T-helper 1 cell treated with Interleukin-12 subunit alpha and Interleukin-12 subunit beta and Interleukin-4 antibody, amounts not matched to agents 30 μg/mL and 1 μg/mL, for 36 hours (primary cell): ENCODE measurements around the gene GTF2H3.

Experiments
- H3K27ac Mint-ChIP-seq: one replicate; pipeline ENCODE4 v1.8.0; 2021; ENCODE audit warnings: mild to moderate bottlenecking, mixed read lengths
- H3K27me3 Mint-ChIP-seq: one replicate; pipeline ENCODE4 v1.8.0; 2021; ENCODE audit warnings: low read depth, mixed read lengths
- H3K36me3 Mint-ChIP-seq: one replicate; pipeline ENCODE4 v1.8.0; 2021; ENCODE audit warnings: low read depth, mixed read lengths
- H3K4me1 Mint-ChIP-seq: one replicate; pipeline ENCODE4 v1.8.0; 2021; ENCODE audit warnings: low read depth, mixed read lengths
- H3K4me3 Mint-ChIP-seq: one replicate; pipeline ENCODE4 v1.8.0; 2021; ENCODE audit warnings: mild to moderate bottlenecking, moderate library complexity, mixed read lengths
- H3K9me3 Mint-ChIP-seq: one replicate; pipeline ENCODE4 v1.8.0; 2021; ENCODE audit warnings: mixed read lengths

Gene GTF2H3

GRCh38 chr12:123614531-123614930 is 19.1 kb upstream of the GTF2H3 start:
- no peak overlapping the region for H3K4me3 Mint-ChIP-seq
- peaks cover 2% of the 10 kb centered on the region for H3K4me1 Mint-ChIP-seq
- peaks cover 56% of the 10 kb centered on the region for H3K36me3 Mint-ChIP-seq
- H3K27ac Mint-ChIP-seq, result no peak overlapping the region
- H3K9me3 Mint-ChIP-seq, result no peaks in the 10 kb centered on the region
- H3K27me3 Mint-ChIP-seq, result no peaks in the 10 kb centered on the region

- H3K27me3 Mint-ChIP-seq, result no peaks in the 10 kb centered on the region
- no peaks in the 10 kb centered on the region for H3K9me3 Mint-ChIP-seq
- no peak overlapping the region for H3K4me3 Mint-ChIP-seq
- H3K4me1 Mint-ChIP-seq, result peaks cover 2% of the 10 kb centered on the region
- peaks cover 64% of the 10 kb centered on the region for H3K36me3 Mint-ChIP-seq
- H3K27ac Mint-ChIP-seq, result no peak overlapping the region
Observed at GRCh38 chr12:123617144-123617543, 16.5 kb upstream of the GTF2H3 start.

GRCh38 chr12:123617580-123617979 is 16.0 kb upstream of the GTF2H3 start:
- Mint-ChIP-seq H3K36me3 (peaks cover 61% of the 10 kb centered on the region), H3K4me3 (no peak overlapping the region), H3K27me3 (no peaks in the 10 kb centered on the region), H3K4me1 (peaks cover 2% of the 10 kb centered on the region), H3K9me3 (no peaks in the 10 kb centered on the region), H3K27ac (no peak overlapping the region)

GRCh38 chr12:123621101-123621500 is 12.5 kb upstream of the GTF2H3 start:
- peaks cover 4% of the 10 kb centered on the region for H3K4me1 Mint-ChIP-seq
- no peak overlapping the region for H3K27ac Mint-ChIP-seq
- peaks cover 57% of the 10 kb centered on the region for H3K36me3 Mint-ChIP-seq
- no peaks in the 10 kb centered on the region for H3K27me3 Mint-ChIP-seq
- no peaks in the 10 kb centered on the region for H3K9me3 Mint-ChIP-seq
- H3K4me3 Mint-ChIP-seq, result no peak overlapping the region

GRCh38 chr12:123621619-123622530 is 11.8 kb upstream of the GTF2H3 start:
- no peaks in the 10 kb centered on the region for H3K9me3 Mint-ChIP-seq
- H3K36me3 Mint-ChIP-seq, result peaks cover 56% of the 10 kb centered on the region
- no peak overlapping the region for H3K4me3 Mint-ChIP-seq
- H3K4me1 Mint-ChIP-seq, result peaks cover 4% of the 10 kb centered on the region
- no peaks in the 10 kb centered on the region for H3K27me3 Mint-ChIP-seq
- no peak overlapping the region for H3K27ac Mint-ChIP-seq

- peak overlapping the region; percentile 99 for H3K4me3 Mint-ChIP-seq
- H3K4me1 Mint-ChIP-seq, result peaks cover 24% of the 10 kb centered on the region
- no peaks in the 10 kb centered on the region for H3K27me3 Mint-ChIP-seq
- peak overlapping the region; percentile 98 for H3K27ac Mint-ChIP-seq
- peaks cover 19% of the 10 kb centered on the region for H3K36me3 Mint-ChIP-seq
- no peaks in the 10 kb centered on the region for H3K9me3 Mint-ChIP-seq
Observed at GRCh38 chr12:123634142-123634561, 523 bp downstream of the GTF2H3 start.

GRCh38 chr12:123643911-123644310 is 10.3 kb downstream of the GTF2H3 start:
- peaks cover 19% of the 10 kb centered on the region for H3K36me3 Mint-ChIP-seq
- no peaks in the 10 kb centered on the region for H3K4me1 Mint-ChIP-seq
- no peaks in the 10 kb centered on the region for H3K27me3 Mint-ChIP-seq
- H3K27ac Mint-ChIP-seq, result no peak overlapping the region
- H3K4me3 Mint-ChIP-seq, result no peak overlapping the region
- no peaks in the 10 kb centered on the region for H3K9me3 Mint-ChIP-seq

GRCh38 chr12:123645380-123645779 is 11.8 kb downstream of the GTF2H3 start:
- no peaks in the 10 kb centered on the region for H3K9me3 Mint-ChIP-seq
- H3K27me3 Mint-ChIP-seq, result no peaks in the 10 kb centered on the region
- no peak overlapping the region for H3K4me3 Mint-ChIP-seq
- peaks cover 16% of the 10 kb centered on the region for H3K36me3 Mint-ChIP-seq
- H3K4me1 Mint-ChIP-seq, result no peaks in the 10 kb centered on the region
- H3K27ac Mint-ChIP-seq, result no peak overlapping the region

GRCh38 chr12:123645878-123646277 is 12.2 kb downstream of the GTF2H3 start:
- H3K4me3 Mint-ChIP-seq, result no peak overlapping the region
- no peaks in the 10 kb centered on the region for H3K9me3 Mint-ChIP-seq
- H3K27me3 Mint-ChIP-seq, result no peaks in the 10 kb centered on the region
- no peak overlapping the region for H3K27ac Mint-ChIP-seq
- peaks cover 19% of the 10 kb centered on the region for H3K36me3 Mint-ChIP-seq
- no peaks in the 10 kb centered on the region for H3K4me1 Mint-ChIP-seq

GRCh38 chr12:123648401-123648800 is 14.8 kb downstream of the GTF2H3 start:
- Mint-ChIP-seq H3K4me1 (no peaks in the 10 kb centered on the region), H3K36me3 (peaks cover 26% of the 10 kb centered on the region), H3K27me3 (no peaks in the 10 kb centered on the region), H3K9me3 (no peaks in the 10 kb centered on the region), H3K4me3 (no peak overlapping the region), H3K27ac (no peak overlapping the region)

GRCh38 chr12:123654129-123654701 is 20.6 kb downstream of the GTF2H3 start:
- Mint-ChIP-seq H3K9me3 (no peaks in the 10 kb centered on the region), H3K36me3 (peaks cover 28% of the 10 kb centered on the region), H3K27ac (no peak overlapping the region), H3K4me1 (peaks cover 8% of the 10 kb centered on the region), H3K27me3 (no peaks in the 10 kb centered on the region), H3K4me3 (no peak overlapping the region)

GRCh38 chr12:123655420-123655819 is 21.8 kb downstream of the GTF2H3 start:
- Mint-ChIP-seq H3K27ac (no peak overlapping the region), H3K9me3 (no peaks in the 10 kb centered on the region), H3K4me1 (peaks cover 17% of the 10 kb centered on the region), H3K4me3 (no peak overlapping the region), H3K27me3 (no peaks in the 10 kb centered on the region), H3K36me3 (peaks cover 35% of the 10 kb centered on the region)

GRCh38 chr12:123656392-123656791 is 22.8 kb downstream of the GTF2H3 start:
- Mint-ChIP-seq H3K36me3 (peaks cover 35% of the 10 kb centered on the region), H3K4me3 (no peak overlapping the region), H3K27me3 (no peaks in the 10 kb centered on the region), H3K9me3 (no peaks in the 10 kb centered on the region), H3K4me1 (peaks cover 19% of the 10 kb centered on the region), H3K27ac (no peak overlapping the region)

GRCh38 chr12:123657211-123657610 is 23.6 kb downstream of the GTF2H3 start:
- H3K4me3 Mint-ChIP-seq, result no peak overlapping the region
- peaks cover 19% of the 10 kb centered on the region for H3K4me1 Mint-ChIP-seq
- H3K27me3 Mint-ChIP-seq, result no peaks in the 10 kb centered on the region
- H3K27ac Mint-ChIP-seq, result no peak overlapping the region
- H3K9me3 Mint-ChIP-seq, result no peaks in the 10 kb centered on the region
- peaks cover 31% of the 10 kb centered on the region for H3K36me3 Mint-ChIP-seq
